ENCODE results near the gene SEC14L5. TPM values are rescaled to one million over a fixed set of nuclear protein-coding genes. Genes with fewer than 3 reads are reported as not detected.
"Not testable (repeated sequence)": the region's sequence is repeated elsewhere in the genome, so short reads cannot be mapped to it uniquely, and the experiment has no call there.

SEC14L5 gene
- polyA plus RNA-seq, 4 donors: 0.16 to 0.35 (median 0.27) TPM; not detected in 1

DNA sequence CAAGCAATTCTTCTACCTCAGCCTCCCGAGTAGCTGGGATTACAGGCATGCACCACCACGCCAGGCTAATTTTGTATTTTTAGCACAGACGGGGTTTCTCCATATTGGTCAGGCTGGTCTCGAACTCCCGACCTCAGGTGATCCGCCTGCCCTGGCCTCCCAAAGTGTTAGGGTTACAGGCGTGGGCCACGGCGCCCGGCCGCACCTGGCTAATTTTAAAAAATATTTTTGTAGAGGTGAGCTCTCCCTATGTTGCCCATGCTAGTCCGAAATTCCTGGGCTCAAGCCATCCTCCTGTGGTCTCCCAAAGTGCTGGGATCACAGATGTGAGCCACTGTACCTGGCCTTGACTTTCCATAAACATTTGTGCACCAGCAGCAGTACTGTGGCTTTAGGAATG lies 10.1 kb downstream of the SEC14L5 start:
- H3K36me3 ChIP-seq (ENCODE audit: control insufficient read depth in 3 of 3, insufficient read depth in 2 of 3, low read depth in 1 of 3, low read length in 3 of 3); H3K4me1 ChIP-seq (ENCODE audit: control insufficient read depth in 3 of 3, insufficient read depth in 2 of 3, low read depth in 1 of 3, low read length in 2 of 3); H3K27ac ChIP-seq (ENCODE audit: low read depth in 1 of 3, low read length in 2 of 3); DNase-seq; H3K9me3 ChIP-seq (ENCODE audit: control insufficient read depth in 2 of 2, insufficient read depth in 1 of 2, low read depth in 1 of 2, low read length in 1 of 2); H3K4me3 ChIP-seq (ENCODE audit: low read depth in 1 of 3, low read length in 3 of 3); H3K27me3 ChIP-seq (ENCODE audit: control insufficient read depth in 3 of 3, insufficient read depth in 3 of 3, low read length in 3 of 3); FAIRE-seq: not testable (repeated sequence)
- WGBS, 3 donors: 83 to 89% (median 88%) methylated on average over 12 of the region's 12 CpGs

DNA sequence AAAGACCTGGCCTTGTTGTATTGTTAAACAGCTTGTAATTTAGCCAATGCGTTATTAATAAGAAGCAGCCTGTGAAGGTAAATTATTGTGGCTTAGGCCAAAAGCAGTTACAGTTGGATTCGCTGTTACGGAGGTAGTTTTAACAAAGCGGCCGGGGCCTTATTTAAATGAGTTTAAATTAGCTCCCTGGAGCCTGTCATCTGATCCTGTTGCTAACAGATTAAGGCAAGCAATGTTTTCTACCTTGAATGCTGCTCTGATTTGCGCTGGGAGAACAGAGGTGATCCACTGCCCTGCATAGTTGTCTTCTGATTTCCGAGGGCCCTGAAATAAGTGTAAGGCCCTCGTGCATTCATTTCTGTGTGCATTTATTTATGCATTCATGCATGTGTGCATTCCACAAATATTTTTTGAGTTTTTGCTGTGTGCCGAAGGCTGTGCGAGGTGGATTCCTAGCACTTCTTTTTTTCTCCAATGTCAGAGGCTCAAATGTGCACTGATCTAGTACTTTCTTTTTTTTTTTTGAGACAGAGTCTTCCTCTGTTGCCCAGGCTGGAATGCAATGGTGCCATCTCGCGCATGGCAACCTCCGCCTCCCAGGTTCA lies 10.9 kb downstream of the SEC14L5 start:
- no peaks in the 10 kb centered on the region for H3K36me3 ChIP-seq (ENCODE audit: control insufficient read depth in 3 of 3, insufficient read depth in 2 of 3, low read depth in 1 of 3, low read length in 3 of 3)
- DNase-seq: no peak
- H3K4me1 ChIP-seq (ENCODE audit: control insufficient read depth in 3 of 3, insufficient read depth in 2 of 3, low read depth in 1 of 3, low read length in 2 of 3): no peaks in the 10 kb centered on the region
- H3K27me3 ChIP-seq (ENCODE audit: control insufficient read depth in 3 of 3, insufficient read depth in 3 of 3, low read length in 3 of 3): no peaks in the 10 kb centered on the region
- 74 to 93% (median 86%) methylated on average over 13 of the region's 13 CpGs for WGBS, 3 donors
- FAIRE-seq: no peak
- no peaks in the 10 kb centered on the region for H3K9me3 ChIP-seq (ENCODE audit: control insufficient read depth in 2 of 2, insufficient read depth in 1 of 2, low read depth in 1 of 2, low read length in 1 of 2)
- H3K4me3 ChIP-seq (ENCODE audit: low read depth in 1 of 3, low read length in 3 of 3): no peak overlapping the region
- H3K27ac ChIP-seq (ENCODE audit: low read depth in 1 of 3, low read length in 2 of 3): no peak overlapping the region

DNA sequence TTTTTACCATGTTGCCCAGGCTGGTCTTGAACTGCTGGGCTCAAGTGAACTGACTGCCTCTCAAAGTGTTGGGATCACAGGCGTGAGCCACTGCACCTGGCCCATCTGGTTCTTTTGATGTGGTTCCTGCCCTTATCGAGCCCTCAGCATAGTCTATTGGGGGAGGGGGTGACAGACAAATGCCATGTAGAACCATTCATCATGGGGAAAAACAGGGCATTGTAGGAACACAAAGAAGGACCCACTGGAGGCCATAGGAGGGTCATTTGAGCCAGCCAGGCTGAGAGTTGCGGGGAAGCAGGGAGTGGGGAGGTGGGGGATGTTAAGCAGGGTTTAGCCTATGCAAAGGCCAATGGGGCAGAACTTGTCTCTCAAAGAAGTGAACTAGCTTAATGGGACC lies 11.9 kb downstream of the SEC14L5 start:
- H3K27me3 ChIP-seq (ENCODE audit: control insufficient read depth in 3 of 3, insufficient read depth in 3 of 3, low read length in 3 of 3): no peaks in the 10 kb centered on the region
- H3K27ac ChIP-seq (ENCODE audit: low read depth in 1 of 3, low read length in 2 of 3): no peak overlapping the region
- H3K4me1 ChIP-seq (ENCODE audit: control insufficient read depth in 3 of 3, insufficient read depth in 2 of 3, low read depth in 1 of 3, low read length in 2 of 3): no peaks in the 10 kb centered on the region
- H3K36me3 ChIP-seq (ENCODE audit: control insufficient read depth in 3 of 3, insufficient read depth in 2 of 3, low read depth in 1 of 3, low read length in 3 of 3): no peaks in the 10 kb centered on the region
- FAIRE-seq (no peak), DNase-seq (no peak)
- no peaks in the 10 kb centered on the region for H3K9me3 ChIP-seq (ENCODE audit: control insufficient read depth in 2 of 2, insufficient read depth in 1 of 2, low read depth in 1 of 2, low read length in 1 of 2)
- no peak overlapping the region for H3K4me3 ChIP-seq (ENCODE audit: low read depth in 1 of 3, low read length in 3 of 3)
- 47 to 51% (median 51%) methylated on average over 3 of the region's 3 CpGs for WGBS, 3 donors

- H3K4me3 ChIP-seq (ENCODE audit: low read depth in 1 of 3, low read length in 3 of 3): no peak overlapping the region
- DNase-seq (no peak), FAIRE-seq (no peak)
- H3K4me1 ChIP-seq (ENCODE audit: control insufficient read depth in 3 of 3, insufficient read depth in 2 of 3, low read depth in 1 of 3, low read length in 2 of 3): no peaks in the 10 kb centered on the region
- 46 to 72% (median 53%) methylated on average over 8 of the region's 8 CpGs for WGBS, 3 donors
- H3K36me3 ChIP-seq (ENCODE audit: control insufficient read depth in 3 of 3, insufficient read depth in 2 of 3, low read depth in 1 of 3, low read length in 3 of 3): no peaks in the 10 kb centered on the region
- no peaks in the 10 kb centered on the region for H3K27me3 ChIP-seq (ENCODE audit: control insufficient read depth in 3 of 3, insufficient read depth in 3 of 3, low read length in 3 of 3)
- peaks cover 0 to 6% of the 10 kb centered on the region in 2 donors for H3K9me3 ChIP-seq (ENCODE audit: control insufficient read depth in 2 of 2, insufficient read depth in 1 of 2, low read depth in 1 of 2, low read length in 1 of 2)
- H3K27ac ChIP-seq (ENCODE audit: low read depth in 1 of 3, low read length in 2 of 3): no peak overlapping the region
Measured at GRCh38 chr16:4972938-4973587, 14.9 kb downstream of the SEC14L5 start.

GRCh38 chr16:4976079-4976478 lies 17.9 kb downstream of the SEC14L5 start:
- H3K36me3 ChIP-seq (ENCODE audit: control insufficient read depth in 3 of 3, insufficient read depth in 2 of 3, low read depth in 1 of 3, low read length in 3 of 3): no peaks in the 10 kb centered on the region

GRCh38 chr16:4976611-4977145 lies 18.5 kb downstream of the SEC14L5 start:
- Histone ChIP-seq H3K27ac (ENCODE audit: low read depth in 1 of 3, low read length in 2 of 3) (no peak overlapping the region), H3K27me3 (ENCODE audit: control insufficient read depth in 3 of 3, insufficient read depth in 3 of 3, low read length in 3 of 3) (peaks cover 0 to 4% (median 0%) of the 10 kb centered on the region in 3 donors), H3K4me1 (ENCODE audit: control insufficient read depth in 3 of 3, insufficient read depth in 2 of 3, low read depth in 1 of 3, low read length in 2 of 3) (no peaks in the 10 kb centered on the region), H3K36me3 (ENCODE audit: control insufficient read depth in 3 of 3, insufficient read depth in 2 of 3, low read depth in 1 of 3, low read length in 3 of 3) (no peaks in the 10 kb centered on the region), H3K4me3 (ENCODE audit: low read depth in 1 of 3, low read length in 3 of 3) (no peak overlapping the region), H3K9me3 (ENCODE audit: control insufficient read depth in 2 of 2, insufficient read depth in 1 of 2, low read depth in 1 of 2, low read length in 1 of 2) (peaks cover 0 to 6% of the 10 kb centered on the region in 2 donors)
- no peak for FAIRE-seq
- WGBS, 3 donors: 38 to 64% (median 59%) methylated on average over 5 of the region's 5 CpGs
- DNase-seq: peak in 1 of 2 donors; percentile 7

More at GRCh38 chr16:4976079-4976478, 17.9 kb downstream of the SEC14L5 start:
- H3K4me1 ChIP-seq (ENCODE audit: control insufficient read depth in 3 of 3, insufficient read depth in 2 of 3, low read depth in 1 of 3, low read length in 2 of 3): no peaks in the 10 kb centered on the region
- 76 to 91% (median 85%) methylated on average over 2 of the region's 2 CpGs for WGBS, 3 donors
- peaks cover 0 to 6% of the 10 kb centered on the region in 2 donors for H3K9me3 ChIP-seq (ENCODE audit: control insufficient read depth in 2 of 2, insufficient read depth in 1 of 2, low read depth in 1 of 2, low read length in 1 of 2)
- FAIRE-seq (no peak), DNase-seq (no peak)
- H3K27ac ChIP-seq (ENCODE audit: low read depth in 1 of 3, low read length in 2 of 3): no peak overlapping the region
- H3K4me3 ChIP-seq (ENCODE audit: low read depth in 1 of 3, low read length in 3 of 3): no peak overlapping the region
- peaks cover 0 to 4% (median 0%) of the 10 kb centered on the region in 3 donors for H3K27me3 ChIP-seq (ENCODE audit: control insufficient read depth in 3 of 3, insufficient read depth in 3 of 3, low read length in 3 of 3)

DNA sequence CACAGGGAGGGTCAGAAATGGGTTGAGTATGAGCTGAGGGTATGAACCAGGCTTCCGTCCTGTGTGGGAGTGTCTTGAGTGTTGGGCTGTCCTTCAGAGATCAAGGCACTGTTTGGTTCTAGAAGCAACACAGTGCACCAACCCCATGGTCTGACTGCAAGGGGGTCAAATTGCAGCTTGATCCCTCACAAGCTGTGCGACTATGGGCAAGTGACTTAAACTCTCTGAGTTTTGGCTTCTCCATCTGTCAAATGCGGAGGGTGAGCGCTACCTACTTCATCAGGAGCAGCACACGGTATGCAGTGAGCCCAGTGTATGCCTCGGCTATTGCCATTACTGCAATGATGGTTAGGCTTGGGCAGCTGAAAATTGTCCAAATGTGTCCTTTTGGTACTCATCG lies 21.0 kb downstream of the SEC14L5 start:
- no peak overlapping the region for H3K4me3 ChIP-seq (ENCODE audit: low read depth in 1 of 3, low read length in 3 of 3)

DNA sequence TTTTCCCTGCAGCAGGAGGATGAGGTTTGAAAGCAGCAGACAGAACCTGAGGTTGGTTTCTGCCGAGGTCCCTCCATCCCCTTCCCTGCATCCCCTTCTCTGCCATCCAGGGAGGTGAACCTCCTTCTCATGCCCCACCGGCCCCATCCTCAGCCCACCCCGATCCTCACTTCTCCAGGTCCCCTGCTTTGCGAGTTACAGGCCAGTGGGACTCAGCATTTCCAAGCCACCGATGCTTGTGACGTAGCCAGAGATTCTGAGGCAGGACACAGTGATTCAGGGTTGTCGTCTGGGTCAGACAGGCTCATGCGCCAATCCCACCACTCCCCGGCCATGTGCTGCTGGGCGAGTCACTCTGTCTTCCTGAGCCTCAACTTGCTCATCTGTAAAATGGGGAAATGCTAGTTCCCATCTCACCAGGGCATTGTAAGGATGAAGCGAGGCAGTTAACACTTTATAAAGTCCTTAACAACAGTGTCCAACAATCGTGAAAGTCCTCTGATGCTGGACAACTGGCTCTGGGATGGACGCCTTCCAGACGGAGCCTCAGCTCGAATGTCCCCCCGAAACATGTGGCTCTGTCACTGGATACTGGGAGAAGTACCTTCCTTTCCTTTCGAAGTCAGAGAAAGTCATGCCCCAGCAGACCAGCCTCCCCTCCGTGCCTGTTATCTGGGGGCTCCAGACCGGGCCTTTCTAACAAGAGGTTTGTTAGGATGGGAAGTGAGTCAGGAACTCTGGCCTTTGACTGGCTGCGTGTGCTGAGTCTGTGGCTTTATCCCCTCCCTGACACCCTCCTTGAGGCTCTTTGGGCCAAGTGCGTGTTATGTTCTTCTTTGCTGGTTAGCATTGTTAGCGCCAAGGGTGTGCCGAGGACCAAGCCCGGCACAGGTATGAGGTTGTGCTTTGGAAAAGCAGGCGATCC lies 21.9 kb downstream of the SEC14L5 start:
- Histone ChIP-seq H3K36me3 (ENCODE audit: control insufficient read depth in 3 of 3, insufficient read depth in 2 of 3, low read depth in 1 of 3, low read length in 3 of 3) (no peaks in the 10 kb centered on the region), H3K4me1 (ENCODE audit: control insufficient read depth in 3 of 3, insufficient read depth in 2 of 3, low read depth in 1 of 3, low read length in 2 of 3) (no peaks in the 10 kb centered on the region), H3K4me3 (ENCODE audit: low read depth in 1 of 3, low read length in 3 of 3) (no peak overlapping the region), H3K9me3 (ENCODE audit: control insufficient read depth in 2 of 2, insufficient read depth in 1 of 2, low read depth in 1 of 2, low read length in 1 of 2) (peaks cover 0 to 6% of the 10 kb centered on the region in 2 donors), H3K27me3 (ENCODE audit: control insufficient read depth in 3 of 3, insufficient read depth in 3 of 3, low read length in 3 of 3) (peaks cover 0 to 4% (median 4%) of the 10 kb centered on the region in 3 donors), H3K27ac (ENCODE audit: low read depth in 1 of 3, low read length in 2 of 3) (no peak overlapping the region)
- FAIRE-seq: no peak
- DNase-seq: no peak
- WGBS, 3 donors: 76 to 79% (median 76%) methylated on average over 25 of the region's 25 CpGs

More for the DNA sequence above, 21.0 kb downstream of the SEC14L5 start:
- Histone ChIP-seq H3K9me3 (ENCODE audit: control insufficient read depth in 2 of 2, insufficient read depth in 1 of 2, low read depth in 1 of 2, low read length in 1 of 2) (peaks cover 0 to 6% of the 10 kb centered on the region in 2 donors), H3K36me3 (ENCODE audit: control insufficient read depth in 3 of 3, insufficient read depth in 2 of 3, low read depth in 1 of 3, low read length in 3 of 3) (no peaks in the 10 kb centered on the region), H3K27me3 (ENCODE audit: control insufficient read depth in 3 of 3, insufficient read depth in 3 of 3, low read length in 3 of 3) (peaks cover 0 to 4% (median 4%) of the 10 kb centered on the region in 3 donors), H3K4me1 (ENCODE audit: control insufficient read depth in 3 of 3, insufficient read depth in 2 of 3, low read depth in 1 of 3, low read length in 2 of 3) (no peaks in the 10 kb centered on the region), H3K27ac (ENCODE audit: low read depth in 1 of 3, low read length in 2 of 3) (no peak overlapping the region)
- FAIRE-seq (no peak), DNase-seq (no peak)
- 81 to 87% (median 84%) methylated on average over 7 of the region's 7 CpGs for WGBS, 3 donors
